Karpas-422 (cell line): ENCODE data around the gene CNTNAP2. TPM values are rescaled to one million over a fixed set of nuclear protein-coding genes. Genes with fewer than 3 reads are reported as not detected.

ENCODE experiments used
- DNase-seq: peaks from one replicate; pipeline ENCODE4 v3.0.0-alpha.2; 2015
- H2AFZ ChIP-seq: fragments of 200-600 bp; sonication (generic); 2 replicates; pipeline ENCODE4 v1.6.1; 2014; ENCODE audit warnings: antibody characterized with exemption, low read length, mixed read lengths
- H3K27ac ChIP-seq: fragments of 200-600 bp; sonication (generic); 2 replicates; pipeline ENCODE4 v1.5.1; 2014; ENCODE audit warnings: mild to moderate bottlenecking, low read length, moderate library complexity
- H3K27me3 ChIP-seq: fragments of 200-600 bp; sonication (generic); 2 replicates; pipeline ENCODE4 v1.6.1; 2014; ENCODE audit warnings: low read length, mixed read lengths
- H3K36me3 ChIP-seq: fragments of 200-600 bp; sonication (generic); 2 replicates; pipeline ENCODE4 v1.6.1; 2014; ENCODE audit warnings: low read length, mixed read lengths; ENCODE audit not compliant: insufficient read depth
- H3K4me1 ChIP-seq: fragments of 200-600 bp; sonication (generic); 2 replicates; pipeline ENCODE4 v1.6.1; 2014; ENCODE audit warnings: mild to moderate bottlenecking, low read length, mixed read lengths
- H3K4me2 ChIP-seq: fragments of 200-600 bp; sonication (generic); 2 replicates; pipeline ENCODE4 v1.6.1; 2014; ENCODE audit warnings: low read length, low read depth, mild to moderate bottlenecking; ENCODE audit not compliant: poor library complexity, severe bottlenecking
- H3K4me3 ChIP-seq: fragments of 200-600 bp; sonication (generic); 2 replicates; pipeline ENCODE4 v1.5.1; 2014; ENCODE audit warnings: mild to moderate bottlenecking, antibody characterized with exemption, low read length, mixed read lengths
- H3K79me2 ChIP-seq: fragments of 200-600 bp; sonication (generic); 2 replicates; pipeline ENCODE4 v1.6.1; 2014; ENCODE audit warnings: mild to moderate bottlenecking, low read length, mixed read lengths
- H3K9ac ChIP-seq: fragments of 200-600 bp; sonication (generic); 2 replicates; pipeline ENCODE4 v1.6.0; 2014; ENCODE audit warnings: low read length
- H3K9me2 ChIP-seq: fragments of 200-600 bp; sonication (generic), shearing (Covaris generic); replicated peaks from 2 replicates; pipeline ENCODE4 v1.6.0; 2014; ENCODE audit warnings: mild to moderate bottlenecking, low read length, moderate library complexity; ENCODE audit not compliant: insufficient read depth
- H3K9me3 ChIP-seq: fragments of 300-700, 200-600 bp; sonication (generic); 2 replicates; pipeline ENCODE4 v1.6.1; 2014; ENCODE audit warnings: low read length, mixed read lengths
- H4K20me1 ChIP-seq: fragments of 200-600 bp; sonication (generic); 2 replicates; pipeline ENCODE4 v1.6.1; 2014; ENCODE audit warnings: mild to moderate bottlenecking, antibody characterized with exemption, low read length, low read depth; ENCODE audit not compliant: insufficient read depth
- total RNA-seq: library from RNA; depleted of rRNA; stranded (reverse); fragments of >200 nt; shearing (Covaris generic); gene quantifications from 2 replicates; pipeline ENCODE4 v1.2.3, GENCODE V29; 2014; ENCODE audit warnings: low replicate concordance

Gene CNTNAP2
- total RNA-seq, 1 experiment from 2014 or later = not detected

GRCh38 chr7:148135997-148136396 is 2019.4 kb downstream of the CNTNAP2 start:
- no peak for DNase-seq
- H2AFZ ChIP-seq = no peak overlapping the region
- H3K4me1 ChIP-seq = no peaks in the 10 kb centered on the region
- H3K9me3 ChIP-seq = no peaks in the 10 kb centered on the region
- H3K27ac ChIP-seq = no peak overlapping the region
- H3K79me2 ChIP-seq = no peaks in the 10 kb centered on the region
- no peaks in the 10 kb centered on the region for H3K27me3 ChIP-seq
- H3K4me3 ChIP-seq = no peak overlapping the region
- H3K9ac ChIP-seq = no peak overlapping the region
- H3K4me2 ChIP-seq = no peak overlapping the region
- H4K20me1 ChIP-seq = no peaks in the 10 kb centered on the region
- no peaks in the 10 kb centered on the region for H3K9me2 ChIP-seq
- H3K36me3 ChIP-seq = no peaks in the 10 kb centered on the region

GRCh38 chr7:148142660-148143248 is 2026.2 kb downstream of the CNTNAP2 start:
- no peaks in the 10 kb centered on the region for H3K9me2 ChIP-seq
- H3K4me1 ChIP-seq = no peaks in the 10 kb centered on the region
- no peak overlapping the region for H3K4me3 ChIP-seq
- peak; percentile 73 for DNase-seq
- H3K27ac ChIP-seq = no peak overlapping the region
- H3K9me3 ChIP-seq = no peaks in the 10 kb centered on the region
- H3K27me3 ChIP-seq = no peaks in the 10 kb centered on the region
- no peak overlapping the region for H3K9ac ChIP-seq
- no peaks in the 10 kb centered on the region for H4K20me1 ChIP-seq
- H3K36me3 ChIP-seq = no peaks in the 10 kb centered on the region
- H3K4me2 ChIP-seq = no peak overlapping the region
- no peak overlapping the region for H2AFZ ChIP-seq
- H3K79me2 ChIP-seq = no peaks in the 10 kb centered on the region

- DNase-seq = no peak
- Histone ChIP-seq H3K4me1 (no peaks in the 10 kb centered on the region), H3K36me3 (no peaks in the 10 kb centered on the region), H3K27me3 (no peaks in the 10 kb centered on the region), H2AFZ (no peak overlapping the region), H3K9me2 (no peaks in the 10 kb centered on the region), H3K79me2 (no peaks in the 10 kb centered on the region), H3K27ac (no peak overlapping the region), H3K9ac (no peak overlapping the region), H3K9me3 (no peaks in the 10 kb centered on the region), H3K4me2 (no peak overlapping the region), H3K4me3 (no peak overlapping the region), H4K20me1 (no peaks in the 10 kb centered on the region)
Measured at GRCh38 chr7:148144827-148145226, 2028.2 kb downstream of the CNTNAP2 start.

GRCh38 chr7:148146346-148146745 is 2029.7 kb downstream of the CNTNAP2 start:
- DNase-seq = no peak
- Histone ChIP-seq H2AFZ (no peak overlapping the region), H3K4me2 (no peak overlapping the region), H3K9ac (no peak overlapping the region), H3K9me2 (no peaks in the 10 kb centered on the region), H4K20me1 (no peaks in the 10 kb centered on the region), H3K9me3 (no peaks in the 10 kb centered on the region), H3K27me3 (no peaks in the 10 kb centered on the region), H3K79me2 (no peaks in the 10 kb centered on the region), H3K36me3 (no peaks in the 10 kb centered on the region), H3K4me3 (no peak overlapping the region), H3K4me1 (no peaks in the 10 kb centered on the region), H3K27ac (no peak overlapping the region)

- Histone ChIP-seq H4K20me1 (no peaks in the 10 kb centered on the region), H3K4me2 (no peak overlapping the region), H3K79me2 (no peaks in the 10 kb centered on the region), H3K4me3 (no peak overlapping the region), H3K9me3 (no peaks in the 10 kb centered on the region), H2AFZ (no peak overlapping the region), H3K36me3 (no peaks in the 10 kb centered on the region), H3K27me3 (no peaks in the 10 kb centered on the region), H3K27ac (no peak overlapping the region), H3K9ac (no peak overlapping the region), H3K9me2 (no peaks in the 10 kb centered on the region), H3K4me1 (no peaks in the 10 kb centered on the region)
- DNase-seq = no peak
Measured at GRCh38 chr7:148147438-148147837, 2030.8 kb downstream of the CNTNAP2 start.

GRCh38 chr7:148148456-148148855 is 2031.9 kb downstream of the CNTNAP2 start:
- Histone ChIP-seq H3K9me2 (no peaks in the 10 kb centered on the region), H3K27me3 (no peaks in the 10 kb centered on the region), H3K9ac (no peak overlapping the region), H2AFZ (no peak overlapping the region), H3K9me3 (no peaks in the 10 kb centered on the region), H3K4me1 (no peaks in the 10 kb centered on the region), H3K4me3 (no peak overlapping the region), H3K79me2 (no peaks in the 10 kb centered on the region), H3K27ac (no peak overlapping the region), H3K36me3 (no peaks in the 10 kb centered on the region), H3K4me2 (no peak overlapping the region), H4K20me1 (no peaks in the 10 kb centered on the region)
- no peak for DNase-seq

GRCh38 chr7:148149730-148150129 is 2033.1 kb downstream of the CNTNAP2 start:
- Histone ChIP-seq H4K20me1 (no peaks in the 10 kb centered on the region), H3K9me2 (no peaks in the 10 kb centered on the region), H3K9ac (no peak overlapping the region), H3K4me3 (no peak overlapping the region), H3K36me3 (no peaks in the 10 kb centered on the region), H3K79me2 (no peaks in the 10 kb centered on the region), H3K4me1 (no peaks in the 10 kb centered on the region), H3K27me3 (no peaks in the 10 kb centered on the region), H3K4me2 (no peak overlapping the region), H2AFZ (no peak overlapping the region), H3K27ac (no peak overlapping the region), H3K9me3 (no peaks in the 10 kb centered on the region)
- DNase-seq = no peak

- Histone ChIP-seq H3K4me2 (no peak overlapping the region), H3K27ac (no peak overlapping the region), H3K9me3 (no peaks in the 10 kb centered on the region), H3K9ac (no peak overlapping the region), H3K27me3 (no peaks in the 10 kb centered on the region), H3K36me3 (no peaks in the 10 kb centered on the region), H3K4me1 (no peaks in the 10 kb centered on the region), H3K9me2 (no peaks in the 10 kb centered on the region), H4K20me1 (no peaks in the 10 kb centered on the region), H2AFZ (no peak overlapping the region), H3K79me2 (no peaks in the 10 kb centered on the region), H3K4me3 (no peak overlapping the region)
- DNase-seq = peak; percentile 42
Measured at GRCh38 chr7:148151778-148152177, 2035.2 kb downstream of the CNTNAP2 start.
